Lung (tissue), 12 donors: ENCODE results near the gene RNH1. TPM values are rescaled to one million over a fixed set of nuclear protein-coding genes. Genes with fewer than 3 reads are reported as not detected.

ENCODE experiments used
- ATAC-seq: fragments of 200-7000 bp; cut with Tn5 transposase; one replicate; pipeline ENCODE4 v1.9.1; 2020; ENCODE audit warnings: moderate number of reproducible peaks; ENCODE audit not compliant: insufficient read depth, low FRiP score
- DNase-seq, 3 donors: peaks; one replicate each; pipeline ENCODE4 v3.0.0-alpha.2; 2013 to 2017
- H3K27ac ChIP-seq, 2 donors: one replicate each; pipeline ENCODE4 v1.5.1; 2013; ENCODE audit warnings: mild to moderate bottlenecking in 2 of 2, moderate library complexity in 2 of 2, control low read depth in 1 of 2, inconsistent platforms in 1 of 2, low read depth in 1 of 2, low read length in 1 of 2
- H3K27me3 ChIP-seq, 3 donors: one replicate each; pipeline ENCODE4 v1.5.1; 2013; ENCODE audit warnings: low read length in 2 of 3; ENCODE audit not compliant: control insufficient read depth in 3 of 3, insufficient read depth in 3 of 3
- H3K36me3 ChIP-seq, 4 donors: one replicate each; pipeline ENCODE4 v1.5.1; 2013; ENCODE audit warnings: low read length in 4 of 4, mild to moderate bottlenecking in 1 of 4, moderate library complexity in 1 of 4; ENCODE audit not compliant: control insufficient read depth in 4 of 4, insufficient read depth in 4 of 4
- H3K4me1 ChIP-seq, 5 donors: one replicate each; pipeline ENCODE4 v1.5.1; 2013; ENCODE audit warnings: low read length in 5 of 5, mild to moderate bottlenecking in 2 of 5, moderate library complexity in 1 of 5; ENCODE audit not compliant: control insufficient read depth in 5 of 5, insufficient read depth in 5 of 5
- H3K4me3 ChIP-seq: one replicate; pipeline ENCODE4 v1.5.1; 2013; ENCODE audit warnings: mild to moderate bottlenecking, control low read depth, moderate library complexity
- H3K9ac ChIP-seq, 2 donors: one replicate each; pipeline ENCODE4 v1.5.1; 2013; ENCODE audit warnings: low read length in 2 of 2, control low read depth in 1 of 2; ENCODE audit not compliant: insufficient read depth in 1 of 2
- H3K9me3 ChIP-seq, 4 donors: one replicate each; pipeline ENCODE4 v1.5.1; 2013; ENCODE audit warnings: low read length in 3 of 4, mild to moderate bottlenecking in 1 of 4, moderate library complexity in 1 of 4; ENCODE audit not compliant: control insufficient read depth in 4 of 4, insufficient read depth in 3 of 4
- CTCF ChIP-seq: IDR thresholded peaks from 2 replicates; pipeline ENCODE4 v1.5.1; 2012; ENCODE audit warnings: mild to moderate bottlenecking; ENCODE audit errors: control extremely low read depth, extremely low read depth
- WGBS, 2 donors: extraction: QIAGEN DNeasy Blood & Tissue Kit; methylation state at CpG; one replicate each; pipeline ENCODE4 v1.1.7; 2013; 5-methylcytosine and 5-hydroxymethylcytosine counted together
- polyA plus RNA-seq, 2 donors: library from polyadenylated mRNA; stranded (reverse); fragments of 200-250 nt; gene quantifications; one replicate each; pipeline ENCODE4 v1.2.1, GENCODE V29; 2013
- total RNA-seq, 2 donors: library from RNA; depleted of rRNA in 1 of 2; stranded (reverse); fragments of >200 nt in 1 of 2; gene quantifications; one replicate each; pipeline ENCODE4 v1.2.1, GENCODE V29; 2014 to 2021
- donor health status: control.
- donor health status: control.
- donor health status: Bipolar disorder and iron deficiency.
- donor health status: healthy.
- donor health status: DM: yes; HTN: yes; CAD: no.

The RNH1 gene
- total and polyA plus RNA-seq, 4 donors: 152 to 315 (median 233) TPM

GRCh38 chr11:544817-545166 lies 37.8 kb upstream of the RNH1 start:
- no peaks in the 10 kb centered on the region for H3K9me3 ChIP-seq
- H3K4me3 ChIP-seq: no peak overlapping the region
- H3K27me3 ChIP-seq: no peaks in the 10 kb centered on the region
- H3K27ac ChIP-seq: no peak overlapping the region
- 87 to 88% methylated on average over 5 of the region's 5 CpGs for WGBS, 2 donors
- ATAC-seq (no peak), DNase-seq (no peak)
- no peak for TF ChIP-seq CTCF
- no peaks in the 10 kb centered on the region for H3K36me3 ChIP-seq
- no peaks in the 10 kb centered on the region for H3K4me1 ChIP-seq
- H3K9ac ChIP-seq: no peak overlapping the region

GRCh38 chr11:541433-541885 lies 34.4 kb upstream of the RNH1 start:
- Histone ChIP-seq H3K27ac (no peak overlapping the region), H3K9me3 (peaks cover 0 to 2% (median 0%) of the 10 kb centered on the region in 4 donors), H3K4me3 (no peak overlapping the region), H3K9ac (no peak overlapping the region), H3K27me3 (peaks cover 0 to 10% (median 9%) of the 10 kb centered on the region in 3 donors), H3K4me1 (peaks cover 0 to 12% (median 6%) of the 10 kb centered on the region in 5 donors), H3K36me3 (no peaks in the 10 kb centered on the region)
- 88 to 95% methylated on average over 19 to 20 of the region's 20 CpGs for WGBS, 2 donors
- no peak for DNase-seq
- no peak for TF ChIP-seq CTCF
- ATAC-seq: no peak

- no peaks in the 10 kb centered on the region for H3K36me3 ChIP-seq
- no peak for TF ChIP-seq CTCF
- peaks cover 0 to 11% (median 10%) of the 10 kb centered on the region in 3 donors for H3K27me3 ChIP-seq
- peaks cover 0 to 2% (median 0%) of the 10 kb centered on the region in 4 donors for H3K9me3 ChIP-seq
- H3K27ac ChIP-seq: no peak overlapping the region
- H3K4me1 ChIP-seq: peaks cover 0 to 15% (median 6%) of the 10 kb centered on the region in 5 donors
- ATAC-seq (no peak), DNase-seq (peak in 1 of 3 donors; percentile 11)
- no peak overlapping the region for H3K4me3 ChIP-seq
- no peak overlapping the region for H3K9ac ChIP-seq
- WGBS, 2 donors: 92 to 94% methylated on average over 23 of the region's 23 CpGs
Measured at GRCh38 chr11:540583-541432, 33.8 kb upstream of the RNH1 start.
